GM12878 (cell line): ENCODE data around the gene TTC9B.

Source experiments
- CHD1 ChIP-seq: IDR thresholded peaks from 2 replicates; pipeline ENCODE4 v1.6.1; 2012; ENCODE audit warnings: low read depth, low read length, improper control_type of control experiment
- CTCF ChIP-seq, 3 experiments: IDR thresholded peaks in 2 of 3; conservative IDR thresholded peaks in 1 of 3; 2 replicates each; pipeline ENCODE4 v1.5.1; 2011; ENCODE audit warnings: low read depth in 3 of 3, low read length in 3 of 3, mild to moderate bottlenecking in 3 of 3, control low read depth in 2 of 3, moderate library complexity in 2 of 3, inconsistent platforms in 1 of 3, mixed read lengths in 1 of 3; ENCODE audit not compliant: control insufficient read depth in 2 of 3, insufficient read depth in 1 of 3; ENCODE audit errors: extremely low read depth in 1 of 3
- EP300 ChIP-seq, 2 experiments: fragments of 150-350 bp in 1 of 2; IDR thresholded peaks; 2 replicates each; pipeline ENCODE4 v1.6.1; 2011 to 2012; ENCODE audit warnings: low read depth in 2 of 2, low read length in 2 of 2, borderline replicate concordance in 1 of 2, improper control_type of control experiment in 1 of 2, inconsistent platforms in 1 of 2; ENCODE audit not compliant: control insufficient read depth in 1 of 2
- TF ChIP-seq, protein P1 (sequence below): fragments of 450-650 bp; IDR thresholded peaks from 2 replicates; pipeline ENCODE4 v1.6.1; 2014; ENCODE audit warnings: mild to moderate bottlenecking

DNA sequence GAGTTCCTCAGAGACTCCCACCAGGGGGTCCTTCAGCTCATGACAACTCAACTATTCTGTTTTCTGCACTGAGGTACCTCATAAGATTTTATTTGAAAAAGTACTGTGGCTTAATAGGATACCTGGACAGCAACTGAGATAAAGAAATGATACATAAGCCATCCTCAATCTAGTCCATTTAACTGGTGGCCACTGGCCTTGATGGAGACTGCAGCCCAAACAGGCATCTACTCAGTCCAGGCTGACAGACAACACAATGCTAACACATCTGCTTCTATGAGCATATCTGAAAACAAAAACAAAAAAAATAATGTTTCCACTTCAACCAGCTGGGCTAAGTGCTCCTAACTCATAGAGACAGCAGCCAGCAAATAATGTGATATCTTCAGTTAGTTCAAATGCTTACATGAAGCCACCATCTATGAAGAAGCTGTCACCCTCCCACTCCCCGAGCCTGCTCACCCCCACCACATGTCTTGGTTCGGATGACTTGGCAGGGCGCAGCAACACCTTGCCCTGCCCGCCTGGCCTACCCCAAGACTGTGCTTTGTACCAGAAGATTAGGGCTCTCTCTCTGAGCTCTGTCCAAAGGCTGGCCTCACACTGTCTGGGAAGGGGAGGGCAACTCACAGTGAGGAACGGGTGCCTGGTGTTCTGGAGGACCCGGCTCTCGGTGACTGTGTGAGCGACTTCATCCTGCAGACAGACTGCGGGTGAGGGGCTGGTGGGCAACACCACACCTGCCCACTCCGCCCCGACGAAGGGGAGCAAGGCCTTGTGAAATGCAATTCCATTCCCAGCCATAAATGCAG lies 21.4 kb upstream of the TTC9B start:
- no peak for TF ChIP-seq CHD1
- no peak for TF ChIP-seq EP300 (IDR thresholded peaks at IDR 0.05; ENCODE audit: borderline replicate concordance in 1 of 2, control insufficient read depth in 1 of 2, low read depth in 2 of 2, low read length in 2 of 2)
- TF ChIP-seq CTCF (IDR thresholded peaks at IDR 0.05 in 2 of 3, conservative IDR thresholded peaks at IDR 0.05 in 1 of 3; ENCODE audit: control insufficient read depth in 2 of 3, extremely low read depth in 1 of 3, insufficient read depth in 1 of 3, low read depth in 3 of 3, low read length in 3 of 3): no peak
- TF ChIP-seq, protein P1, sequence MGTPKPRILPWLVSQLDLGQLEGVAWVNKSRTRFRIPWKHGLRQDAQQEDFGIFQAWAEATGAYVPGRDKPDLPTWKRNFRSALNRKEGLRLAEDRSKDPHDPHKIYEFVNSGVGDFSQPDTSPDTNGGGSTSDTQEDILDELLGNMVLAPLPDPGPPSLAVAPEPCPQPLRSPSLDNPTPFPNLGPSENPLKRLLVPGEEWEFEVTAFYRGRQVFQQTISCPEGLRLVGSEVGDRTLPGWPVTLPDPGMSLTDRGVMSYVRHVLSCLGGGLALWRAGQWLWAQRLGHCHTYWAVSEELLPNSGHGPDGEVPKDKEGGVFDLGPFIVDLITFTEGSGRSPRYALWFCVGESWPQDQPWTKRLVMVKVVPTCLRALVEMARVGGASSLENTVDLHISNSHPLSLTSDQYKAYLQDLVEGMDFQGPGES: no peak
